Bronchus fibroblast of lung (primary cell): ENCODE measurements around the gene HP1BP3. TPM values are rescaled to one million over a fixed set of nuclear protein-coding genes. Genes with fewer than 3 reads are reported as not detected.

ENCODE experiments used
- total RNA-seq: library from RNA; depleted of rRNA; stranded (reverse); fragments of >200 nt; gene quantifications from 2 replicates; pipeline ENCODE4 v1.2.3, GENCODE V29; 2015

HP1BP3 gene
- 104 and 144 TPM in 2 replicates for total RNA-seq

GRCh38 chr1:20787029-20787839 lies at the start of gene HP1BP3:
HP1BP3 (minus strand) TSS chr1:20787307; CDS start chr1:20780440, 6,867 bp downstream.

DNA sequence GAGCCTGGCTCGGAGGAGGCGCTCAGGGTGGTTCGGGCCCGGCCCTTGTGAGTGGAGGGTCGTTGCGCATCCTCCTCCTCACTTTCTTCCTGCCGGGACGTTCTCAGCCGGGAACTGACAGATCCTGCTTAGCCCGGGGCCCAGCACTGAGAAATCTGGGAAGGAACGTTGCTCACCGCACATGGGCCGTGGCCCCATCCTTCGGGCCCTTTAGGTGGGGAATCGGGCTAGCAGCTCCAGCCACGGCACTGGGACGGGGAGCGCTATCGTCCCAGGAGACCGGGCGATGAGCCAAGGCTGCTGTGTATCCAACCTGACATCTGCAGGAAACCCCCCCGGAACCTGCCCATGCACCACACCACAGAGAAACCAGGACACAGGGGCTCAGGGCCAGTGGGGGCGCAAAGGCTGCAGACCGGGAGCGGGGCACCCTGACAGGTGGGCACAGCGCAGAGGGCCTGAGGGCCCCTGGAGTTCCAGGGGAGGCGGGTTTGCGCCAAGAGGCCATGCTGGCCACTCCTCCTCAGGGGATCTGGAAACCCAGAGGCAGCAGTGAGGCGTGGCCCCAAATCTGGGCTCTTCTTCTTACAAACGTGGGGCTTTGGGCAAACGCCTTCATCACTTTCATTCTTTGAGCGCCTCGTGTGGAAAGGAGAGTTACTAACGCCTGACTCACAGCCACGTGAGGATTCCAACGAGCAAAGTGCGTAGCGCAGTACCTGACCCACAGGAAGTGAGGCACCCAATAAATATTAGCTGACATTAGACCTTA lies 54.3 kb downstream of the HP1BP3 start, which contains the start of gene SH2D5:
Gene SH2D5, minus strand, starts transcription at position 116 of the 772 bp plus-strand sequence. CDS start 4,659 bp downstream, outside the sequence.

DNA sequence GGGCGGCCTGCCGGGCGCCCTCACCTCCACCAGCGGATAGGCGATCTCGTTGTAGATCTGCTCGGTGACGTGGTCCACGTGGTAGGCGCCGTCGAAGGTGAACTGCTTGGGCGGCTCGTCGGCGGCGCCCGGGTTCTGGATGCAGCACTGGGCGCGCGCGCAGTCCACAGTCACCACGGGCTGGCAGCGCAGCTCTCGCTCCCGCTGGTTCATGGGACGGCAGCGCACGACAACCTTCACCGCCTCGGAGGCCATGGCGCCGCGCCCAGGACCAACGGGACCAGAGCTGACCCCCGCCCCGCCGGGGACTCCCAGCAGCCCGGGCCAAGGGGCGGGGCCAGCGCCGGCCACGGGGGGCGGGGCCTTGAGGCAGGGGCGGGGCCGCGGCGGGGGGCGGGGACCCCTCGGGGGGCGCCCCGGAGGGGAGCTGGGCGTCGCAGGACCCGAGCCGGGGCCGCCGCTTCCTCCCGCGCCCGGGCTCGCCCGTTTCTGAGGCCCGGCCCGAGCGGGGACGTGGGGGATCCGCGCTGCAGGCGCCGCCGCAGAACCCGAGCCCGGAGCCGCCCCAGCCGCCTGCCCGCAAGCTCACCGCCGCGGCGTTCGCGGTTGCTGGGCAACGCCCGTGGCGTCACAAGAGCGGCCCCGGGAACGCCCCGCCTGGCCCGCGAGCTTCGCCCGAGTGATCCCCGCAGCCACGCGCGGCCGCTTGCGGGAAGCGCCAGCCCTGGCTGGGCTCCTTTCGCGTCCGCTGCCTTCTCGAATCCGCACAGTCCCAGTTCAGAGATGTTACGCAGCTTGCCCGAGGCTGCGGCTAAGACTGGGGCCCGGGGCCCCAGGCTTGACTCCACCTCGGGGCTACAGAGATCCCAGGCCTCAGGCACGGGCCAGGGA lies 69.4 kb downstream of the HP1BP3 start, which contains the start of gene KIF17:
Gene KIF17, minus strand, starts transcription at position 556 of the 891 bp plus-strand sequence. Its CDS starts 301 bp downstream, at position 255.

Other genes starting within 250 kb of the HP1BP3 start
- gene FAM43B, start 234.7 kb downstream of the HP1BP3 start, total RNA-seq = under 0.01 and 0.15 TPM in 2 replicates
- gene CDA, start 198.2 kb downstream of the HP1BP3 start, total RNA-seq = 4.2 and 6.5 TPM in 2 replicates
- gene PINK1, start 153.8 kb downstream of the HP1BP3 start, total RNA-seq = 46.4 and 48.2 TPM in 2 replicates
- 303 and 316 TPM in 2 replicates for gene DDOST, start 125.9 kb downstream of the HP1BP3 start, total RNA-seq
- gene KIF17, start 69.3 kb downstream of the HP1BP3 start, total RNA-seq = 1.0 and 1.8 TPM in 2 replicates
- 5.2 and 5.5 TPM in 2 replicates for gene SH2D5, start 54.6 kb downstream of the HP1BP3 start, total RNA-seq